Activated T-cell treated with anti-CD3 and anti-CD28 coated beads, Interleukin-2, amount 50 U/mL, for 4 hours (primary cell): Measurements from ENCODE around the gene TYRP1. TPM values are rescaled to one million over a fixed set of nuclear protein-coding genes. Genes with fewer than 3 reads are reported as not detected.
"Not testable (repeated sequence)": the region's sequence is repeated elsewhere in the genome, so short reads cannot be mapped to it uniquely, and the experiment has no call there.

Source experiments
- ATAC-seq, 2 donors: fragments of 200-7000 bp; cut with Tn5 transposase; one replicate each; pipeline ENCODE4 v1.10.0; 2021
- DNase-seq: peaks from one replicate; pipeline ENCODE4 v3.0.0-alpha.2; 2020
- H3K27me3 Mint-ChIP-seq: one replicate; pipeline ENCODE4 v1.8.0; 2021; ENCODE audit warnings: low read depth, mixed read lengths
- H3K36me3 Mint-ChIP-seq: one replicate; pipeline ENCODE4 v1.8.0; 2022; ENCODE audit warnings: mixed read lengths; ENCODE audit not compliant: insufficient read depth
- H3K4me1 Mint-ChIP-seq: one replicate; pipeline ENCODE4 v1.8.0; 2021; ENCODE audit warnings: low read depth, mixed read lengths
- H3K4me3 Mint-ChIP-seq: one replicate; pipeline ENCODE4 v1.8.0; 2021; ENCODE audit warnings: mild to moderate bottlenecking, moderate library complexity, mixed read lengths
- H3K9me3 Mint-ChIP-seq: one replicate; pipeline ENCODE4 v1.8.0; 2021; ENCODE audit warnings: mixed read lengths
- total RNA-seq, 3 donors: library from RNA; stranded (reverse); gene quantifications; one replicate each; pipeline ENCODE4 v1.2.1, GENCODE V29; 2021

Gene TYRP1
- total RNA-seq, 3 donors from 2014 or later = not detected

GRCh38 chr9:12677462-12678126 is 15.6 kb upstream of the TYRP1 start:
- not testable (repeated sequence) for DNase-seq, H3K27me3 Mint-ChIP-seq, H3K9me3 Mint-ChIP-seq, ATAC-seq, H3K4me1 Mint-ChIP-seq, H3K36me3 Mint-ChIP-seq, H3K4me3 Mint-ChIP-seq

DNA sequence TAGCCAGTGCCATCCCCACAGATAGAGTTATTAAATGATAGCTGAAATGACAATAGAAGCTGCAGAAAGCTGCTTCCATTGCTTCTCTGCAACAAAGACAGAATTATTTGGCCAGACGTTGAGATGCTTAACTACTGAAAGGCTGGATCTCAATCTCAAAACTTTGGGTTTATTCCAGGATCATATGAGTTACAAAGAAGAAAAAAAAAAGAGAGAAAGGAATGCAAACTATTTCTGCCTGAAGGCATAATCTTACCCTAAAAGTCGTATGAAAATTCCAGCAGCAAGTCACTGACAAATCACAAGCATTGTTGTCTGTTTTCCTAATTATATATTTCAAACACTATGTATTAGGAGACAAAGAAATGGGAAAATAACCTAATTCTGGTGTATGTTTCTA is 12.8 kb upstream of the TYRP1 start:
- ATAC-seq (no peak), DNase-seq (no peak)
- no peaks in the 10 kb centered on the region for H3K4me1 Mint-ChIP-seq
- H3K27me3 Mint-ChIP-seq = no peaks in the 10 kb centered on the region
- H3K9me3 Mint-ChIP-seq = peaks cover 10% of the 10 kb centered on the region
- H3K4me3 Mint-ChIP-seq = no peak overlapping the region
- H3K36me3 Mint-ChIP-seq = no peaks in the 10 kb centered on the region

GRCh38 chr9:12680757-12681156 is 12.4 kb upstream of the TYRP1 start:
- H3K4me1 Mint-ChIP-seq = no peaks in the 10 kb centered on the region
- H3K4me3 Mint-ChIP-seq = no peak overlapping the region
- H3K27me3 Mint-ChIP-seq = no peaks in the 10 kb centered on the region
- no peaks in the 10 kb centered on the region for H3K36me3 Mint-ChIP-seq
- no peak for DNase-seq
- H3K9me3 Mint-ChIP-seq = peaks cover 10% of the 10 kb centered on the region
- no peak for ATAC-seq

- Mint-ChIP-seq H3K4me3 (no peak overlapping the region), H3K36me3 (no peaks in the 10 kb centered on the region), H3K27me3 (no peaks in the 10 kb centered on the region), H3K9me3 (peaks cover 10% of the 10 kb centered on the region), H3K4me1 (no peaks in the 10 kb centered on the region)
- ATAC-seq (no peak), DNase-seq (no peak)
Observed at GRCh38 chr9:12681620-12682019, 11.6 kb upstream of the TYRP1 start.

- no peaks in the 10 kb centered on the region for H3K4me1 Mint-ChIP-seq
- H3K36me3 Mint-ChIP-seq = no peaks in the 10 kb centered on the region
- no peaks in the 10 kb centered on the region for H3K27me3 Mint-ChIP-seq
- H3K9me3 Mint-ChIP-seq = peaks cover 10% of the 10 kb centered on the region
- no peak for DNase-seq
- no peak overlapping the region for H3K4me3 Mint-ChIP-seq
- ATAC-seq = no peak
Observed at GRCh38 chr9:12684974-12685373, 8.2 kb upstream of the TYRP1 start.

DNA sequence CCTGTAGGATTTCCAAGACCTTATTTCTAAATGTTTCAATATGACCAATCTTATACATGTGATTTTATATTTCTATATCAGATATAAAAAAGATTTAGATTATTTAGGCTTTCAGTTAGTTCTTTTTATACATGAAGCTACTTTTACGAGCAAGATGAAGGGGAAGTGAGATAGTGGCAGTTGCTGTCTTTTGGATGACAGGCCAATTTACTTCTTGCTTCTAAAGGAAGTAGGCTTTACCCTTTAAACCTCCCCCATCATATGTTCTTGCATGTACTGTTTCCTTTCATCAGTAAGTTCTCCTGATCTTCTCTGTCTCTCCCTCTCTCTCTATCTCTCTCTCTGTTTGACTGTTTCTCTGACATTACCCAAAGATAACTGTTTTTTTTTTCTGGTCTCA is 4.0 kb upstream of the TYRP1 start:
- Mint-ChIP-seq H3K9me3 (peaks cover 11% of the 10 kb centered on the region), H3K36me3 (no peaks in the 10 kb centered on the region), H3K27me3 (no peaks in the 10 kb centered on the region), H3K4me3 (no peak overlapping the region), H3K4me1 (no peaks in the 10 kb centered on the region)
- ATAC-seq (no peak), DNase-seq (no peak)

- Mint-ChIP-seq H3K27me3 (no peaks in the 10 kb centered on the region), H3K9me3 (peaks cover 13% of the 10 kb centered on the region), H3K4me3 (no peak overlapping the region), H3K36me3 (no peaks in the 10 kb centered on the region), H3K4me1 (no peaks in the 10 kb centered on the region)
- DNase-seq = no peak
- ATAC-seq = no peak
Observed at GRCh38 chr9:12694013-12694412, 828 bp downstream of the TYRP1 start.

DNA sequence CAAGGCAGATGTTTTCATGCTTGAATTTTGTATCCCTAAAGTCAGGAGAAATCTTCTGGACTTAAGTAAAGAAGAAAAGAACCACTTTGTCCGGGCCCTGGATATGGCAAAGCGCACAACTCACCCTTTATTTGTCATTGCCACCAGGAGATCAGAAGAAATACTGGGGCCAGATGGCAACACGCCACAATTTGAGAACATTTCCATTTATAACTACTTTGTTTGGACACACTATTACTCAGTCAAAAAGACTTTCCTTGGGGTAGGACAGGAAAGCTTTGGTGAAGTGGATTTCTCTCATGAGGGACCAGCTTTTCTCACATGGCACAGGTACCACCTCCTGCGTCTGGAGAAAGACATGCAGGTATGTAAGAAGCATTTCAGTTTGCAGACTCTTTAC is 2.3 kb downstream of the TYRP1 start:
- no peaks in the 10 kb centered on the region for H3K4me1 Mint-ChIP-seq
- no peaks in the 10 kb centered on the region for H3K36me3 Mint-ChIP-seq
- H3K9me3 Mint-ChIP-seq = peaks cover 16% of the 10 kb centered on the region
- no peak overlapping the region for H3K4me3 Mint-ChIP-seq
- DNase-seq (no peak), ATAC-seq (no peak)
- H3K27me3 Mint-ChIP-seq = no peaks in the 10 kb centered on the region

DNA sequence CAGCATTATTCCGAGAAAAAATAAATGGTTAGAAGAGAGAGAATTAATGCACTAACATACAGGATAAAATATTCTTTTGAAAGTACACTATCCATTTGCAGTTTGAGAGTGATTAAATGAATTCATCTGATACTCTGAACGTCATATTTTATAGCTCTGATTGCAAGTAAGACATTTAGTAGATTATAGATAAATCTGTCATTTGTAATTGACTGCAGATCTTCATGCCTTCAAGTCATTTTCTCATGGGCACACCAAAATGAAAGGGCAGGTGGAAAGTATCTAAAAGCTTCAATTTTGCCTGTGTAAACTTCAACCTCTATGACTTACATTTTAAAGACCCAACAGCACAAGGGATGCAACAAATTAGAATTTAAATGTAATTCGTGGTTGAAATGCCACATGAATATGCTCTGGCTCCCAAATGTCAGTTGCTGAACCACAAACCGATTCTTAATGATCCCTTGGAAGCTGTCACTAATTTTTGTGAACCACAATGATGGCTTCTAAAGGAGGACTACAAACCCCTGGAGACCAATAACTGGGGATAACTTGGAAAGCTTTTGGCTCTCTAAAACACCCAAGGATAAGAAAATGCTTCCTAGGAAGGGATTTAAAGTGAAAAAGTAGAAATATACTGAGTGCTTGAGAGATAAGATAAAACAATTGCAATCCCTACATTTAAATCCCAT is 3.9 kb downstream of the TYRP1 start:
- Mint-ChIP-seq H3K4me3 (no peak overlapping the region), H3K4me1 (no peaks in the 10 kb centered on the region), H3K9me3 (peaks cover 15% of the 10 kb centered on the region), H3K36me3 (no peaks in the 10 kb centered on the region), H3K27me3 (no peaks in the 10 kb centered on the region)
- DNase-seq (no peak), ATAC-seq (no peak)

DNA sequence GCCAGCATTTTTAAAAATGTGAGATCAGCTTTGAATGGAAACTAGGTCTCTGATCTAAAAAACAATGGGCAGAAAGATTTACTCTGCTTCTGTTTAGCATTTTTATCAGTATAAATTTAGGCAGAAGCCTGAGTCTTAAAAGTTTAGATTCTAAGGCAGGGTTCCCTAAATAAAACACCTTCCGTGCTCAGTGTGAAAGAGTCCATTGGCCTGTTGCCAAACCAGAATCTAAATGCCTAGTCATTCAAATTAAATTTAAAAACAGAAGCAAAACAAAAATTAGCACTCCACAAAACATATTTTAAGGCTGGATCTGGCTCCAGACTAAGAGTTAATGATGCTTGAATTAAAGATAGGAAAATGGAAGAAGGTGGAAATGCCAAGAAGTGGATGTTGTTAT is 4.5 kb downstream of the TYRP1 start:
- H3K36me3 Mint-ChIP-seq = no peaks in the 10 kb centered on the region
- no peaks in the 10 kb centered on the region for H3K27me3 Mint-ChIP-seq
- no peak overlapping the region for H3K4me3 Mint-ChIP-seq
- no peak for ATAC-seq
- peaks cover 11% of the 10 kb centered on the region for H3K9me3 Mint-ChIP-seq
- DNase-seq = no peak
- H3K4me1 Mint-ChIP-seq = no peaks in the 10 kb centered on the region

DNA sequence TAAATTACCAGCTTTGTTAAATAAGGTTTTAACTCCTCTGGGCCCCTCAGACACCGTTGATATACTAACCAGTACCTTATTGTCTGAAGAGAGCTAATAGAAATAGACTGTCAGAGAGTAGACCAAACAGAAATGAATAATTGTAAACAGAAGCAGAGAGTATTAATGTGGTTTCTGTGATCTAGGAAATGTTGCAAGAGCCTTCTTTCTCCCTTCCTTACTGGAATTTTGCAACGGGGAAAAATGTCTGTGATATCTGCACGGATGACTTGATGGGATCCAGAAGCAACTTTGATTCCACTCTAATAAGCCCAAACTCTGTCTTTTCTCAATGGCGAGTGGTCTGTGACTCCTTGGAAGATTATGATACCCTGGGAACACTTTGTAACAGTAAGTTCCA is 5.1 kb downstream of the TYRP1 start:
- ATAC-seq (no peak), DNase-seq (no peak)
- no peak overlapping the region for H3K4me3 Mint-ChIP-seq
- H3K9me3 Mint-ChIP-seq = peaks cover 11% of the 10 kb centered on the region
- H3K27me3 Mint-ChIP-seq = no peaks in the 10 kb centered on the region
- no peaks in the 10 kb centered on the region for H3K36me3 Mint-ChIP-seq
- H3K4me1 Mint-ChIP-seq = no peaks in the 10 kb centered on the region

- Mint-ChIP-seq H3K9me3 (peaks cover 11% of the 10 kb centered on the region), H3K4me1 (no peaks in the 10 kb centered on the region), H3K4me3 (no peak overlapping the region), H3K36me3 (no peaks in the 10 kb centered on the region), H3K27me3 (no peaks in the 10 kb centered on the region)
- ATAC-seq (no peak), DNase-seq (no peak)
Observed at GRCh38 chr9:12698986-12699385, 5.8 kb downstream of the TYRP1 start.

DNA sequence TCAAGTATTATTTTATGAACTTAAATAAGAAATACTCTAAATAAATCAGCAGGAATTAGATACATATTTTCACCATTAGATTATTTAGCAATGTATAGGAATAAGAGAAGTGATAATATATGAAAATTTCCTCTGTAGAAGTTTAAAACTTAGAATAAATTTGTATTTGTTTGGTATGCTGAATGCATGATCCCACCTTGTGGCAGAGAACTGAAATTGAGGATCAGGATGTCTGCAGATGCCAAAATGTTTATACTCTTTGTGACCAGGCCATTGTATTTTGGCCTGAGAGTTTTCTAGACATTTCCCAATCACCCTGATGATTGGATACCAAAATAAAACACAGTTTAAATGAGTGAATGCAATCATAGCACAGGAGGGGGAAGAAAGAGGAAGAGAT is 6.3 kb downstream of the TYRP1 start:
- Mint-ChIP-seq H3K36me3 (no peaks in the 10 kb centered on the region), H3K4me1 (no peaks in the 10 kb centered on the region), H3K4me3 (no peak overlapping the region), H3K9me3 (peaks cover 11% of the 10 kb centered on the region), H3K27me3 (no peaks in the 10 kb centered on the region)
- DNase-seq = no peak
- ATAC-seq = no peak

- Mint-ChIP-seq H3K4me1 (no peaks in the 10 kb centered on the region), H3K36me3 (no peaks in the 10 kb centered on the region), H3K9me3 (peaks cover 6% of the 10 kb centered on the region), H3K27me3 (no peaks in the 10 kb centered on the region), H3K4me3 (no peak overlapping the region)
- no peak for DNase-seq
- no peak for ATAC-seq
Observed at GRCh38 chr9:12701126-12701525, 7.9 kb downstream of the TYRP1 start.

- ATAC-seq (no peak), DNase-seq (no peak)
- H3K4me3 Mint-ChIP-seq = no peak overlapping the region
- H3K27me3 Mint-ChIP-seq = no peaks in the 10 kb centered on the region
- H3K9me3 Mint-ChIP-seq = peaks cover 6% of the 10 kb centered on the region
- H3K4me1 Mint-ChIP-seq = no peaks in the 10 kb centered on the region
- no peaks in the 10 kb centered on the region for H3K36me3 Mint-ChIP-seq
Observed at GRCh38 chr9:12702160-12702758, 9.1 kb downstream of the TYRP1 start.
